GM12864 (cell line): Measurements from ENCODE around the gene DNAH3.
"Not testable (repeated sequence)": the region's sequence is repeated elsewhere in the genome, so short reads cannot be mapped to it uniquely, and the experiment has no call there.

Source experiments
- DNase-seq: peaks from one replicate; pipeline ENCODE4 v3.0.0-alpha.2; 2011; ENCODE audit warnings: low read depth
- H3K4me3 ChIP-seq: 2 replicates; pipeline ENCODE4 v1.5.1; 2011; ENCODE audit warnings: mild to moderate bottlenecking, low read depth, low read length, control low read depth
- TF ChIP-seq, protein P1 (sequence below): IDR thresholded peaks from 2 replicates; pipeline ENCODE4 v1.5.1; 2011; ENCODE audit warnings: low read depth, mild to moderate bottlenecking, moderate library complexity, low read length, control low read depth, inconsistent platforms; ENCODE audit errors: missing control alignments

Gene DNAH3

DNA sequence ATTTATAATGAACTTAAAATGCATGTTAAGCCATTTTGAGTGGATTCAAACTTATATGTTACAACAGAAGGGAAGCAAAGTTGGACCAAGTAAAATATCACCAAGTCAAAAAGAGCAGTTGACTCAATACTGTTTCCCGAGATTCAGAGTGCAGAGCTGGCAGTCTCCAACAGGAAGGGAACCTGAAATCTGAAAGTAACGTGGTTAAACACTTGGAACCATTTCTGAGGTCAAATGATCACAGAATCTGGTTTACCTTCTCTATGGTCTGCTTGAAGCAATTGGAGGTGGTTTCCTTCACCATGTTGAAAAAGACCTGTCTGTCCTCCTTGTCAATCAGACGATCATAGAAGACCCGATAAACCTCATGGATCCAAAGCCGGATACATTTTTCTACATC, 163.6 kb downstream of the DNAH3 start:
- TF ChIP-seq, protein P1, sequence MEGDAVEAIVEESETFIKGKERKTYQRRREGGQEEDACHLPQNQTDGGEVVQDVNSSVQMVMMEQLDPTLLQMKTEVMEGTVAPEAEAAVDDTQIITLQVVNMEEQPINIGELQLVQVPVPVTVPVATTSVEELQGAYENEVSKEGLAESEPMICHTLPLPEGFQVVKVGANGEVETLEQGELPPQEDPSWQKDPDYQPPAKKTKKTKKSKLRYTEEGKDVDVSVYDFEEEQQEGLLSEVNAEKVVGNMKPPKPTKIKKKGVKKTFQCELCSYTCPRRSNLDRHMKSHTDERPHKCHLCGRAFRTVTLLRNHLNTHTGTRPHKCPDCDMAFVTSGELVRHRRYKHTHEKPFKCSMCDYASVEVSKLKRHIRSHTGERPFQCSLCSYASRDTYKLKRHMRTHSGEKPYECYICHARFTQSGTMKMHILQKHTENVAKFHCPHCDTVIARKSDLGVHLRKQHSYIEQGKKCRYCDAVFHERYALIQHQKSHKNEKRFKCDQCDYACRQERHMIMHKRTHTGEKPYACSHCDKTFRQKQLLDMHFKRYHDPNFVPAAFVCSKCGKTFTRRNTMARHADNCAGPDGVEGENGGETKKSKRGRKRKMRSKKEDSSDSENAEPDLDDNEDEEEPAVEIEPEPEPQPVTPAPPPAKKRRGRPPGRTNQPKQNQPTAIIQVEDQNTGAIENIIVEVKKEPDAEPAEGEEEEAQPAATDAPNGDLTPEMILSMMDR = no peak
- no peak overlapping the region for H3K4me3 ChIP-seq
- no peak for DNase-seq

DNA sequence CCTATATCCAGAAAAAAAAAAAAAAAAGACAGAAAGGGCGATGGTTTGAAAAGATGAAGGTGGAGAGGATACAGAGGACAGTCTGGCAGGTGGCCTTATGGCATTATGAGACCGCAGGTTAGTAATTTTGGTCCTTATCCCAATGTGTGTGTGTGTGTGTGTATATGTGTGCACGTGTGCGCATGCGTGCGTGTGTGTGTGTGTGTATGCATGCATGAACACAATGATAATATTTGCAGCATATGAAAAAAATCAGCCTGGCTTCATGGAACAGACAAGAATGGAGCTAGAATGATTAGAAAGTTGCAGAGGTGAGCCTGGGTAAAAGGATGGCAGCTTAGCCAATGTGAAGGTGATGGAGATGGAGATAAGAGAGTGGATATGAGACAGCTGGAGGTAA, 166.6 kb downstream of the DNAH3 start:
- TF ChIP-seq, protein P1 = no peak
- DNase-seq = no peak
- H3K4me3 ChIP-seq = no peak overlapping the region

DNA sequence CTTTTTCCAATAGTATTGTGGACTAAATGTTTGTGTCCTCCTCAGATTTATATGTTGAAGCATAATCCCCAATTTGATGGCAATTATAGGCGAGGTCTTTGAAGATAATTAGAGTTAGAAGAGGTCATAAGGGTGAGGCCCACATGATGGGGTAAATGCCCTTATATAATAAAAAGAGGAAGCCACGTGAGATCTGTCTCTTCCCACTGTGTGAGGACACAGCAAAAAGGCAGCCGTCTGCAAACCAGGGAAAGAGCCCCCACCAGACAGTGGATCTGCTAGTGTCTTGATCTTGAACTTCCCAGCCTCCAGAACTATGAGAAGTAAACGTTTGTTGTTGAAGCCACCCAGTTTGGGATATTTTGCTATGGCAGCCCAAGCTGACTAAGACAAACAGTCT, 174.1 kb downstream of the DNAH3 start:
- no peak for DNase-seq
- H3K4me3 ChIP-seq = no peak overlapping the region
- TF ChIP-seq, protein P1 = no peak

DNA sequence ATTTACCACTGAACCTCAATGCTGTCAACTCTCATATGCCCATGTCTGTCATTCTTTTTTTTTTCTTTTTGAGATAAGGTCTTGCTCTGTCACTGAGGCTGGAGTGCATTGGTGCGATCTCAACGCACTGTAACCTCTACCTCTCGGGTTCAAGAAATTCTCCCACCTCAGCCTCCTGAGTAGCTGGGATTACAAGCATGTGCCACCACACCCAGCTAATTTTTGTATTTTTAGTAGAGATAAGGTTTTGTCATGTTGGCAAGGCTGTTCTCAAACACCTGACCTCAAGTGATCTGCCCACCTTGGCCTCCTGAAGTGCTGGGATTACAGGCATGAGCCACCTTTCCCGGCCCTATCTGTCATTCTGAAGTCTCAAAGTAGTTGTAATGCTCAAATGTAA, 177.4 kb downstream of the DNAH3 start:
- not testable (repeated sequence) for DNase-seq, H3K4me3 ChIP-seq

DNA sequence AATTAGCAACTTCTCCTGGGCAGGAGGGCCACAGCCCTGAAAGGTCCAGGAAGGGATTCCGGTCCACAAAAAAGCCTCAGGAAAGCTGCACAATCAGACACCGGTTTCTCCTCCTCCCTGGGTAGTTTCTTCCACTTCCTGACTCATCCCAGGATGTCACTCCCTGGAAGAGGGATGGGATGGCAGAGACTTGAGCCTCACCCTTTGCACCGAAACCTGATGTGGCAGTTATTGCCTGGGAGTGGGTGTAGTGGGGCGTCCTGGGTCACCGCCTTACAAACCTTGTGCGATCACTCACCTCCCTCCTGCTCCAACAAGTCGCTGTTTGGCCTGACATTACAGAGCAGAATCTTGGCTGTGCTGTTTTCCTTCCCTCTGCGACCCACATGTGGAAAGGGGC, 179.2 kb downstream of the DNAH3 start:
- peak; percentile 10 for DNase-seq
- no peak overlapping the region for H3K4me3 ChIP-seq
- TF ChIP-seq, protein P1 = no peak

DNA sequence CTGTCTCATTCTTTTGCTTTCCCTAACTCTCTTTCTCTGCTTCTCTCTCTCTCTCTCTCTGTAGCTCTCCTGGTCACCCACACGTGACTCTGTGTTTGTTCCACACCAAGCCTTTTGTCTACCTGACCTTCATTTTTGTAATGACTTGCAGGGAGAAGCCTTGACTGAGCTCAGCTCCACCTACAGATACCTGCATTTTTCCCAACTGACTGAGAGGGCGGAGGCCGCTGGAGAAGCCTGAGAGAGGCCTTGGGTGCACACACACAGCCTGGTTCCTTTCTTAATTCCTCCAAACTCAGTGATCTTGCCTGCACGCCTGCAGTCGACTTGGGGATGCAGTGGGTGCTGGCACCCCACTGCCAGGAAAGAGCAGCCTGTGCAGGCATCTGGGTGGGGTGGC, 181.3 kb downstream of the DNAH3 start:
- DNase-seq = no peak
- H3K4me3 ChIP-seq = no peak overlapping the region
- TF ChIP-seq, protein P1 = no peak

DNA sequence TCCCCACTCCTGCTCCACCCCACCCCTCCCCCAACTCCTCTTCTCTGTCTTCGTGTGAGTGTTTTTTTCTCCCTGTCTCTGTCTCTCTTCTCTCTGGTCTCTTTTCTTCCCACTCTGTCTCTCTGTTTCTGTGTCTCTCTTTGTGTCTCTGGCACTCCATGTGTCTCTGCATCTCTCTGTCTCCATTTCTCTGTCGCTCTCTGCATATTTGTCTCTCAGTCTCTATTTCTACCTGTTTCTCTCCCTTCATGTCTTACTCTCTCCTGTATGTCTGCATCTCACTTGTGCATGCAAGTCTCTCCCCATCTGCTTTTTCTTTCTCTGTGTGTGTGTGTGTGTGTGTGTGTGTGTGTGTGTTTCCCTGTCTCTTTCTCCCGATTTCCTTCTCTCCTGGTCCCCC, 181.9 kb downstream of the DNAH3 start:
- TF ChIP-seq, protein P1 = no peak
- H3K4me3 ChIP-seq = no peak overlapping the region
- DNase-seq = no peak

DNA sequence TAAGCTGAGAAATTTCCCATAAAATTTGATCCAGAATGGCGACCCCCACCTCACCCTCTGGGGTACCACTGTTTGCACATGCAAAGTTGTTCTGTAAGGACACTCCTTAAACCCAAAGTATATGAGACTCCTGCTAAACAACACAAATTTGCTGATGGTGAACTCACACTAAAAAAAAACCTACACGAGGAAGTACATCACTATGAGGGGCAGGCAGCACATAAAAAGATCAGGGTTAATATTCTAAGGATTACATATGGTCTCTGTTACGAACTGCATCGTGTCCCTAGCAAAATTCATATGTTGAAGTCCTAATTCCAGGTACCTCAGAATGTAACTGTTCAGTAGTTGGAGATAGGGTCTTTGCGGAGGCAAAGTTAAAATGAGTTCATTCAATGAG, 189.7 kb downstream of the DNAH3 start:
- no peak overlapping the region for H3K4me3 ChIP-seq
- DNase-seq = no peak
- TF ChIP-seq, protein P1 = no peak
